H9 (cell line): ENCODE measurements around the gene SNED1. TPM values are rescaled to one million over a fixed set of nuclear protein-coding genes. Genes with fewer than 3 reads are reported as not detected.

Source experiments
- DNase-seq: peaks from one replicate; pipeline ENCODE4 v3.0.0-alpha.2; 2017
- H2AFZ ChIP-seq: one replicate; pipeline ENCODE4 v1.6.1; 2013; ENCODE audit warnings: mild to moderate bottlenecking, low read length, control low read depth, moderate library complexity
- H2AK5ac ChIP-seq: 2 replicates; pipeline ENCODE4 v1.6.1; 2013; ENCODE audit warnings: low read length, control low read depth, mixed read lengths; ENCODE audit not compliant: insufficient read length
- H2BK120ac ChIP-seq: one replicate; pipeline ENCODE4 v1.6.1; 2013; ENCODE audit warnings: low read depth, mild to moderate bottlenecking, low read length, control low read depth, inconsistent platforms; ENCODE audit not compliant: poor library complexity, severe bottlenecking
- H2BK12ac ChIP-seq: 2 replicates; pipeline ENCODE4 v1.6.1; 2013; ENCODE audit warnings: low read length, control low read depth, mixed read lengths, low read depth; ENCODE audit not compliant: insufficient read length
- H2BK15ac ChIP-seq: 2 replicates; pipeline ENCODE4 v1.6.1; 2013; ENCODE audit warnings: low read depth, low read length, control low read depth
- H2BK20ac ChIP-seq: one replicate; pipeline ENCODE4 v1.6.1; 2013; ENCODE audit warnings: low read depth, mild to moderate bottlenecking, low read length, control low read depth, inconsistent platforms; ENCODE audit not compliant: poor library complexity, severe bottlenecking
- H2BK5ac ChIP-seq: 2 replicates; pipeline ENCODE4 v1.6.1; 2013; ENCODE audit warnings: low read length, control low read depth, mixed read lengths; ENCODE audit not compliant: insufficient read length
- H3K14ac ChIP-seq: 2 replicates; pipeline ENCODE4 v1.6.1; 2013; ENCODE audit warnings: low read length, control low read depth; ENCODE audit not compliant: insufficient read depth
- H3K18ac ChIP-seq: 2 replicates; pipeline ENCODE4 v1.6.1; 2013; ENCODE audit warnings: low read depth, mild to moderate bottlenecking, mixed read lengths, low read length, control low read depth; ENCODE audit not compliant: insufficient read length
- H3K23ac ChIP-seq: 2 replicates; pipeline ENCODE4 v1.6.1; 2013; ENCODE audit warnings: low read length, control low read depth, mixed read lengths, low read depth; ENCODE audit not compliant: insufficient read length
- H3K23me2 ChIP-seq: 2 replicates; pipeline ENCODE4 v1.6.1; 2013; ENCODE audit warnings: low read depth, mild to moderate bottlenecking, mixed read lengths, low read length, control low read depth; ENCODE audit not compliant: insufficient read length, poor library complexity, severe bottlenecking
- H3K27ac ChIP-seq: 2 replicates; pipeline ENCODE4 v1.5.1; 2013; ENCODE audit warnings: low read length, control low read depth, mixed read lengths, low read depth; ENCODE audit not compliant: insufficient read length
- H3K27me3 ChIP-seq: 2 replicates; pipeline ENCODE4 v1.6.1; 2013; ENCODE audit warnings: low read length, control low read depth, inconsistent platforms; ENCODE audit not compliant: insufficient read depth
- H3K4ac ChIP-seq: 2 replicates; pipeline ENCODE4 v1.6.1; 2013; ENCODE audit warnings: low read depth, mild to moderate bottlenecking, control low read depth, inconsistent platforms, low read length, moderate library complexity
- H3K4me1 ChIP-seq: 2 replicates; pipeline ENCODE4 v1.6.1; 2013; ENCODE audit warnings: low read length, control low read depth, inconsistent platforms; ENCODE audit not compliant: insufficient read depth
- H3K4me2 ChIP-seq: 2 replicates; pipeline ENCODE4 v1.6.1; 2013; ENCODE audit warnings: low read length, control low read depth, mixed read lengths; ENCODE audit not compliant: insufficient read length, insufficient read depth
- H3K56ac ChIP-seq: 2 replicates; pipeline ENCODE4 v1.6.1; 2013; ENCODE audit warnings: low read depth, mild to moderate bottlenecking, mixed read lengths, low read length, control low read depth; ENCODE audit not compliant: insufficient read length
- H3K79me1 ChIP-seq: 2 replicates; pipeline ENCODE4 v1.6.1; 2013; ENCODE audit warnings: low read depth, mild to moderate bottlenecking, moderate library complexity, low read length, control low read depth, inconsistent platforms; ENCODE audit not compliant: insufficient read depth, poor library complexity, severe bottlenecking
- H3K79me2 ChIP-seq: 2 replicates; pipeline ENCODE4 v1.6.1; 2013; ENCODE audit warnings: low read length, control low read depth, inconsistent platforms; ENCODE audit not compliant: insufficient read depth
- H3K9ac ChIP-seq: 2 replicates; pipeline ENCODE4 v1.6.1; 2013; ENCODE audit warnings: low read length, control low read depth, mixed read lengths; ENCODE audit not compliant: insufficient read length; ENCODE audit errors: extremely low read depth
- H3K9me3 ChIP-seq: one replicate; pipeline ENCODE4 v1.6.1; 2013; ENCODE audit warnings: low read depth, low read length, inconsistent platforms; ENCODE audit not compliant: control insufficient read depth
- H3T11ph ChIP-seq: one replicate; pipeline ENCODE4 v1.6.1; 2013; ENCODE audit warnings: mild to moderate bottlenecking, low read length, control low read depth, inconsistent platforms
- H4K20me1 ChIP-seq: one replicate; pipeline ENCODE4 v1.6.1; 2013; ENCODE audit not compliant: control insufficient read depth, insufficient read length, insufficient read depth
- H4K5ac ChIP-seq: 2 replicates; pipeline ENCODE4 v1.6.1; 2013; ENCODE audit warnings: low read depth, mild to moderate bottlenecking, mixed read lengths, low read length, control low read depth; ENCODE audit not compliant: insufficient read length
- H4K8ac ChIP-seq: replicated peaks from 2 replicates; pipeline ENCODE4 v1.6.1; 2013; ENCODE audit warnings: low read length, control low read depth, mixed read lengths, low read depth; ENCODE audit not compliant: insufficient read length
- H4K91ac ChIP-seq: 2 replicates; pipeline ENCODE4 v1.6.1; 2013; ENCODE audit warnings: low read depth, mild to moderate bottlenecking, moderate library complexity, mixed read lengths, low read length, control low read depth; ENCODE audit not compliant: insufficient read length
- H3K27ac Mint-ChIP-seq, 3 experiments: 2 replicates in 2 of 3; 3 replicates in 1 of 3; pipeline ENCODE4 v1.8.0; 2020 to 2021; ENCODE audit warnings: mixed read lengths in 3 of 3, mild to moderate bottlenecking in 1 of 3, moderate library complexity in 1 of 3
- H3K27me3 Mint-ChIP-seq: 2 replicates; pipeline ENCODE4 v1.8.0; 2021; ENCODE audit warnings: low read depth, mild to moderate bottlenecking, moderate library complexity, mixed read lengths
- H3K36me3 Mint-ChIP-seq, 3 experiments: 2 replicates in 2 of 3; 3 replicates in 1 of 3; pipeline ENCODE4 v1.8.0; 2020 to 2021; ENCODE audit warnings: low read depth in 3 of 3, mixed read lengths in 3 of 3; ENCODE audit not compliant: insufficient read depth in 1 of 3
- H3K4me1 Mint-ChIP-seq, 2 experiments: 2 replicates each; pipeline ENCODE4 v1.8.0; 2020; ENCODE audit warnings: mixed read lengths in 2 of 2
- H3K4me3 Mint-ChIP-seq, 2 experiments: 2 replicates in 1 of 2; 3 replicates in 1 of 2; pipeline ENCODE4 v1.8.0; 2020 to 2021; ENCODE audit warnings: mild to moderate bottlenecking in 2 of 2, mixed read lengths in 2 of 2, moderate library complexity in 1 of 2
- H3K9me3 Mint-ChIP-seq, 2 experiments: 2 replicates in 1 of 2; 3 replicates in 1 of 2; pipeline ENCODE4 v1.8.0; 2020; ENCODE audit warnings: mild to moderate bottlenecking in 2 of 2, mixed read lengths in 2 of 2, moderate library complexity in 1 of 2
- WGBS: extraction: QIAGEN DNeasy Blood & Tissue Kit; methylation state at CpG from one replicate; pipeline ENCODE4 v1.1.7; 2013; ENCODE audit warnings: missing lambda C conversion rate, low lambda C conversion rate, mixed read lengths; ENCODE audit not compliant: insufficient read length; ENCODE audit errors: extremely low coverage; 5-methylcytosine and 5-hydroxymethylcytosine counted together
- total RNA-seq: library from RNA; stranded (reverse); gene quantifications from 2 replicates; pipeline ENCODE4 v1.2.1, GENCODE V29; 2021
- TF ChIP-seq, protein P1 (sequence below): fragments of 200-600 bp; sonication (generic); conservative IDR thresholded peaks from 3 replicates; pipeline ENCODE4 v1.8.0; 2021; ENCODE audit warnings: antibody characterized with exemption, mild to moderate bottlenecking

Gene SNED1
- total RNA-seq, 1 experiment from 2014 or later = 2.5 TPM

DNA sequence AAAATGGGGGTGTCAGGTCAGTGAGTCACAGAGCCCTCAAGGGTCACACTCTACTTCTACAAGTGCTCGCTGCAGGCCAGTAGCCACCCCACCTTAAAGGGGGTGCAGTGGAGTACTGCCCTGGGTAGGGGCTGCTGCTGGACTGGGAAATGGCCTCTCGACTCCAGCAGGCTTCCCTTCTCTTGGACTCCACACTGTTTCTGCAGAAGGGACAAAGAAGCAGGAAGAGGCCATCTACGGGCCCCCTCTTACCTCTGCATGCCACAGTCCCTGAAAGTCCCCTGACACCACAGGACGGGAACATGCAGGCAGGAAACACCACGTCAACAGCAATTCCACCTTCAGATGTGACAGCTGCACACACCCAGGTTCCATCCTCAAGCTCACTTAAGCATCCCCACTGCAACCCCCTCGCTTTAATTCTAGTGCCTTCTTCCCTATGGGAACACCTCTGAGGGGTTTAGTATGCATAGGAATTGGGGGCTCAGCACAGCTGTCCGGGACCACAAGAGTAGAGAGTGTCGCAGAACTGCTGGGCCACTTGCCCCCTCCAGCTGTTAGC lies 22.3 kb downstream of the SNED1 start:
- no peak overlapping the region for H3K23ac ChIP-seq

More for the DNA sequence above, 22.3 kb downstream of the SNED1 start:
- Histone ChIP-seq H3K27me3 (no peaks in the 10 kb centered on the region), H3K79me2 (no peaks in the 10 kb centered on the region), H3K56ac (no peak overlapping the region), H3K4ac (no peak overlapping the region), H2BK120ac (no peak overlapping the region), H3K4me2 (no peak overlapping the region), H4K5ac (no peak overlapping the region), H3K79me1 (no peaks in the 10 kb centered on the region), H3K23me2 (no peaks in the 10 kb centered on the region), H3K4me1 (no peaks in the 10 kb centered on the region), H2AFZ (no peak overlapping the region), H2BK20ac (no peak overlapping the region), H3K14ac (no peak overlapping the region), H3T11ph (no peak overlapping the region), H4K8ac (no peak overlapping the region), H2BK12ac (no peak overlapping the region), H4K20me1 (no peaks in the 10 kb centered on the region), H3K18ac (no peak overlapping the region), H3K27ac (no peak overlapping the region), H2AK5ac (no peak overlapping the region), H3K9me3 (no peaks in the 10 kb centered on the region), H2BK5ac (no peak overlapping the region), H2BK15ac (no peak overlapping the region), H3K9ac (no peak overlapping the region), H4K91ac (no peak overlapping the region)
- peaks cover 3 to 9% (median 6%) of the 10 kb centered on the region in 3 experiments; a peak in 6 of 7 replicates for H3K36me3 Mint-ChIP-seq
- TF ChIP-seq, protein P1, sequence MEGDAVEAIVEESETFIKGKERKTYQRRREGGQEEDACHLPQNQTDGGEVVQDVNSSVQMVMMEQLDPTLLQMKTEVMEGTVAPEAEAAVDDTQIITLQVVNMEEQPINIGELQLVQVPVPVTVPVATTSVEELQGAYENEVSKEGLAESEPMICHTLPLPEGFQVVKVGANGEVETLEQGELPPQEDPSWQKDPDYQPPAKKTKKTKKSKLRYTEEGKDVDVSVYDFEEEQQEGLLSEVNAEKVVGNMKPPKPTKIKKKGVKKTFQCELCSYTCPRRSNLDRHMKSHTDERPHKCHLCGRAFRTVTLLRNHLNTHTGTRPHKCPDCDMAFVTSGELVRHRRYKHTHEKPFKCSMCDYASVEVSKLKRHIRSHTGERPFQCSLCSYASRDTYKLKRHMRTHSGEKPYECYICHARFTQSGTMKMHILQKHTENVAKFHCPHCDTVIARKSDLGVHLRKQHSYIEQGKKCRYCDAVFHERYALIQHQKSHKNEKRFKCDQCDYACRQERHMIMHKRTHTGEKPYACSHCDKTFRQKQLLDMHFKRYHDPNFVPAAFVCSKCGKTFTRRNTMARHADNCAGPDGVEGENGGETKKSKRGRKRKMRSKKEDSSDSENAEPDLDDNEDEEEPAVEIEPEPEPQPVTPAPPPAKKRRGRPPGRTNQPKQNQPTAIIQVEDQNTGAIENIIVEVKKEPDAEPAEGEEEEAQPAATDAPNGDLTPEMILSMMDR = no peak
- peaks cover 20 to 27% of the 10 kb centered on the region in 2 experiments for H3K9me3 Mint-ChIP-seq
- DNase-seq = no peak
- WGBS = no CpG with 5 or more reads among the region's 8 CpGs
- H3K27ac Mint-ChIP-seq = no peak overlapping the region
- no peak overlapping the region for H3K4me3 Mint-ChIP-seq
- H3K4me1 Mint-ChIP-seq = peaks cover 3 to 4% of the 10 kb centered on the region in 2 experiments; a peak in 3 of 4 replicates
- peaks cover 5% of the 10 kb centered on the region for H3K27me3 Mint-ChIP-seq
